Activated naive CD4-positive, alpha-beta T cell (primary cell): ENCODE data around the gene TBC1D5.
"Not testable (repeated sequence)": the region's sequence is repeated elsewhere in the genome, so short reads cannot be mapped to it uniquely, and the experiment has no call there.

Experiments used
- DNase-seq, 4 experiments: peaks; one replicate each; lab custom pipeline; 2025; lab: John Stamatoyannopoulos, UW

TBC1D5 gene

GRCh38 chr3:17411157-17411877 is 331.1 kb downstream of the TBC1D5 start:
- DNase-seq, result no peak

GRCh38 chr3:17407576-17407975 is 334.9 kb downstream of the TBC1D5 start:
- no peak for DNase-seq

DNA sequence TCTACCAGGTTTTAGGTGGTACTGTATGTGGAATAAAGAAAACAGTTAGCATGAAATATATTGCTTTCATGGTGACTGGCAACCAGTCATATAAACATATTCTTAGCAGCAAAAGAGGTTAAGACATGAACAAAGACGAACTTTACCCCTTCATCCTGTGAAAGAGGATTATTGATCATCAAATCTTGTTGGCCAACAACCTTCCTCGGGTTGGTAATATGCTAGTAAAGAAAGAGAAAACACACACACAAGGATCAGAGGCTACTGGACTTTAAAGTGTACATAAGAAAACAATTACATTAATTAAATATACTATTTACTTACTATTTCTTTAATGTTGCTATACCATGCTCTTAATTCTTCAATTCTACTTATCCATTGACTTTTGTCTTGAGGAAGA is 337.9 kb downstream of the TBC1D5 start:
- no peak for DNase-seq

DNA sequence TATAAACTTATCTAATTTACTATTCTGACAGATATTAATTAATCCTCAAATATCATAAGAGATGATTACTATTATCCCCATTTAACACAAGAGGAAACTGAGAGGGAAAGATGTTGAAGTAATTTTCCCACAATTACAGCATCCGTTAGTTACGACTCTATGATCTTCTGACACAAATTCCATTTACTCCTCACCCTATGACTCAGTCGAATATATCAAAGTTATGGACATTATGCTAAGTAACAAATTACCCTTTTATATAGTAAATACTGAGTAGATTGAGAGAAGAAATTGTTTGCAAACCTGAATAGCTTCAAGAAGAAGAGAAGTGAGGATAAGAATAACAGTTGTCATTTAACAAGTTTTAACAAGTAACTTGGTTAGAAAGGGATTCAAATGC is 340.0 kb downstream of the TBC1D5 start:
- no peak for DNase-seq

- no peak for DNase-seq
These were observed 340.5 kb downstream of the TBC1D5 start for GRCh38 chr3:17401912-17402311.

GRCh38 chr3:17399586-17399985 is 342.8 kb downstream of the TBC1D5 start:
- DNase-seq, result no peak

GRCh38 chr3:17398959-17399551 is 343.4 kb downstream of the TBC1D5 start:
- no peak for DNase-seq

DNA sequence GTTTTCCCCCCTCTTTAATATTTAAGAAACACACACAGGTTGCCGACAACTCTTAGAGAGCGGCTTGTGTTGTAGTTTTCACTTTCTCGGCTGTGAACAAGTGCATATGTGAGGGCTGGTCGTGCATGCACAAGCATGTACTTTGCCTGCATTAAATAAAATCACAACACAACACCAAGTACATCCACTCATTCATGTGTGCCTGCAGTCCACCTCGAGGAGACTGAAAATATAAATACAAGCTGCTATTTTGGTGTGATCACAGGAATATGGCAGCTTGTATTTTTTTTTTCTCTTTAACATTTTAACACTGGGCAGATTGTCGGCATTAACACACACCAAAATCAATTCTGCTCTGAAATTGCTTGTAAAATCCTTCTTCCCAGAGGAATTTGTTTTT is 346.4 kb downstream of the TBC1D5 start:
- DNase-seq, result no peak

- no peak for DNase-seq
These were observed 347.8 kb downstream of the TBC1D5 start for GRCh38 chr3:17394541-17395155.

GRCh38 chr3:17392516-17392915 is 349.9 kb downstream of the TBC1D5 start:
- DNase-seq, result not testable (repeated sequence)

DNA sequence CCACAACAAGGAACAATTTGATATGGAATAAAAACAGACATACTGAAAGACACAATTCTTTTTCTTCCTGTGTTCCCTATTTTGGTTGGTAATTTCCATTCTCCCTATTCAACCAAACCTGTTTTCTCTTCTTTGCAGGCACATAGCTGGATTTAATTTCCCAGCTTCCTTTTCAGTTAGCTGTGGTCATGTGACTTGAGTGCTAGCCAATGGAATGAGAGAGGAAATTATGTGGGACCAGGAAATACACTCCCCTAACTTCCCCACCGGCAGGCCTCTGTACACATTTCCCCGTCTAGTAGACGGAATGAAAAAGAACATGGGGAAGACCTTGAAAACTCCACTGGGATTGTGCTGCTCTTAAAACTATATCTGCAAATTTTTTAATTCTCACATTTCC is 351.6 kb downstream of the TBC1D5 start:
- no peak for DNase-seq

- DNase-seq, result no peak
These were observed 355.3 kb downstream of the TBC1D5 start for GRCh38 chr3:17387108-17387507.

DNA sequence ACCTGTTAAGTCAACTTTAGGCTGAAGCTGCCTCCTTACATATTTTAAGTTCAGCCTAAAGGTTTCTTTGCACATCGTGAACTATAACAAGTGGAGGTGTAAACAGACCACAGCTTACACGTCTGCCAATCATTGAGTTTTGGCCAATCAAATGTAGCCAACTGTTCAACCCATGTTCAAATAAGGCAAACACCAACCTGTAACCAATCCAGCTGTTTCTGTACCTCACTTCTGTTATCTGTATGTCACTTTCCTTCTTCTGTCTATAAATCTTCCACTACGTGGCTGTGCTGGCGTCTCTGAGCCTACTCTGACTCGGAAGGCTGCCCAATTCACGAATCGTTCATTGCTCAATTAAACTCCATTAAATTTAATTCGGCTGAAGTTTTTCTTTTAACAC is 356.0 kb downstream of the TBC1D5 start:
- no peak for DNase-seq

GRCh38 chr3:17384567-17385296 is 357.7 kb downstream of the TBC1D5 start:
- DNase-seq, result no peak

GRCh38 chr3:17373304-17373703 is 369.1 kb downstream of the TBC1D5 start:
- no peak for DNase-seq

GRCh38 chr3:17372362-17373210 is 369.8 kb downstream of the TBC1D5 start:
- no peak for DNase-seq

DNA sequence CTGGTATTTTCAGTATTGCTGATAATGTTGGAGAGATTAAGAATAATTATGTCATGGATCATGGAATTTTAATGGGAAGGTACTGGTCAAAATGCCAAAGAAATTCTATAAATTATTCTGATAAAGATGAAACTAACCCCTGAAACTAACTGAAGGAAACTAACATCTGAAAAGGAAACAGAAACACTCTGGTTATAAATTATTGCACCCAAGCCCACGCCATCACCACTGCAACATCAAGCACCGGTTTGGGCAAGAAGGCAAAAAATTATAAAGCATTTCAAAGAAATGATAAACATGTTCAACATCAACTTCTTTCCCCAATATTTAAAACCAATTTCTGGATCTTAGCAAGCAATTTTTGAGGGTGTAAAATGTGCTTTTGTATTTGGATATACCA is 372.5 kb downstream of the TBC1D5 start:
- DNase-seq, result no peak

- DNase-seq, result no peak
These were observed 375.3 kb downstream of the TBC1D5 start for GRCh38 chr3:17367171-17367570.

GRCh38 chr3:17360991-17361390 is 381.4 kb downstream of the TBC1D5 start:
- no peak for DNase-seq

DNA sequence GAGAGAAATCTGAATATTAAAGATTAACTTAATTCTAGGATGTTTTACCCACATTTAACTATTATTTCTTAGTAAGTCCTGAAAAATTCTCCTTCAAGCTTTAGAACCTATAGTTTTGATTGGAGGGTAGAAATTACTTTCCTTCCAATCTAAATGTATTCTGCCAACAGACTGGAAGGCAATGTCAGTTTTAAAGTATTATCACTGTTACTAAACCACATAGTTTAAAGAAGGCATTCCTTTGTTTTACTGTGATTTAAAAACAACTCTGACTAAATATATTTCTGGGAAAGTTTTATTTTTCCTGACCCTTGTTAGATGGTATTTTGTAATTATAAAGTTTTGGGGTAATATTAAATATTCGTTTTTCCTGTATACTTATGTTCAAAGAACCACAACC is 382.5 kb downstream of the TBC1D5 start:
- no peak for DNase-seq

GRCh38 chr3:17357035-17357710 is 385.3 kb downstream of the TBC1D5 start:
- DNase-seq, result no peak
